Inflammatory macrophage treated with lipopolysaccharide for 1 hour (primary cell): ENCODE data around the gene GOLGA6A.
A peak's percentile ranks its signal among the peaks of the same experiment; 100 is the strongest.

ENCODE experiments used
- DNase-seq, 2 donors: peaks; one replicate each; pipeline ENCODE4 v3.0.0-alpha.2; 2020 to 2022

The GOLGA6A gene

DNA sequence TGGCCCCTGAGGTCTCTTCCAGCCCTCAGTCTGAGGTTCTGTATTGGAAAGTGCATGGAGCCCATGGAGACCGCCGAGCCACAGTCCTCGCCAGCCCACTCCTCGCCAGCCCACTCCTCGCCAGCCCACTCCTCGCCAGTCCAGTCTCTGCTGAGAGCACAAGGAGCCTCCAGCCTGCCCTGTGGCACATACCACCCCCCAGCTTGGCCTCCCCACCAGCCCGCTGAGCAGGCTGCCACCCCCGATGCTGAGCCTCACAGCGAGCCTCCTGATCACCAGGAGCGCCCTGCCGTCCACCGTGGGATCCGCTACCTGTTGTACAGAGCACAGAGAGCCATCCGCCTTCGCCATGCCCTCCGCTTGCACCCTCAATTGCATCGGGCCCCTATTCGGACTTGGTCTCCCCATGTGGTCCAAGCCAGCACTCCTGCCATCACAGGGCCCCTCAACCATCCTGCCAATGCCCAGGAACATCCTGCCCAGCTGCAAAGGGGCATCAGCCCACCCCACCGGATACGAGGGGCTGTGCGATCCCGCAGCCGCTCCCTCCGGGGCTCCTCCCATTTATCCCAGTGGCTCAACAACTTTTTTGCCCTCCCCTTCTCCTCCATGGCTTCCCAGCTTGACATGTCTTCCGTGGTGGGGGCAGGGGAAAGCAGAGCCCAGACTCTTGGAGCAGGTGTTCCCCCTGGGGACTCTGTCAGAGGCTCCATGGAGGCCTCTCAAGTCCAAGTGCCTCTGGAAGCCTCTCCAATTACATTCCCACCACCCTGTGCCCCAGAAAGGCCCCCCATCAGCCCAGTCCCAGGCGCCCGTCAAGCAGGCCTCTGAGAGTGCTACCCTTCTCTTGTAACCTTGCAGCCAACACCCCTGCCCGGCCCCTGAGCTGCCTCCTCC lies 47.0 kb downstream of the GOLGA6A start:
- DNase-seq: no peak

DNA sequence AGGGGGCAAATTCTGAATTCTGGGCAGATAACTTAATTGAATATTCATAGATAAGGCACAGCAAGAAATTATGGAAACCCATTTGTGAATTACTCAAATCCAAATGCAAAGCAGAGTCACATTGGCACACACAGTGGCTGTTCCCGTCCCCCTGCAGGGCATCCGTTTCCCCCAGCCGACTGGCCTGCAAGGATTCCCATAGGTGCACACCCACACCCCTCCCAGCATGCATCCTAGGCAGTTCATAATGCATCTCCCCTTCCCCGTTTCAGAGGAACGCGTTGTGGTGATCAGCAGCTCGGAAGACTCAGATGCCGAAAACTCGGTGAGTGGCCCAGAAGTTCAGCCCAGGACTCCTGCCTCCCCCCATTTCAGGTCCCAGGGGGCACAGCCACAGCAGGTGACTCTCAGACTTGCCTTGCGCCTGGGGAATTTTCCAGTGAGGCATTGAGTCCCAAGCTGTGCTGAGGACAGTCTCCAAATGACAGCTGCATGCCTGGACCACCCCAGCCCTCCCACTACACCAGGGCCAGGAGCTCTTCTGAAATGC lies 48.1 kb downstream of the GOLGA6A start:
- no peak for DNase-seq

DNA sequence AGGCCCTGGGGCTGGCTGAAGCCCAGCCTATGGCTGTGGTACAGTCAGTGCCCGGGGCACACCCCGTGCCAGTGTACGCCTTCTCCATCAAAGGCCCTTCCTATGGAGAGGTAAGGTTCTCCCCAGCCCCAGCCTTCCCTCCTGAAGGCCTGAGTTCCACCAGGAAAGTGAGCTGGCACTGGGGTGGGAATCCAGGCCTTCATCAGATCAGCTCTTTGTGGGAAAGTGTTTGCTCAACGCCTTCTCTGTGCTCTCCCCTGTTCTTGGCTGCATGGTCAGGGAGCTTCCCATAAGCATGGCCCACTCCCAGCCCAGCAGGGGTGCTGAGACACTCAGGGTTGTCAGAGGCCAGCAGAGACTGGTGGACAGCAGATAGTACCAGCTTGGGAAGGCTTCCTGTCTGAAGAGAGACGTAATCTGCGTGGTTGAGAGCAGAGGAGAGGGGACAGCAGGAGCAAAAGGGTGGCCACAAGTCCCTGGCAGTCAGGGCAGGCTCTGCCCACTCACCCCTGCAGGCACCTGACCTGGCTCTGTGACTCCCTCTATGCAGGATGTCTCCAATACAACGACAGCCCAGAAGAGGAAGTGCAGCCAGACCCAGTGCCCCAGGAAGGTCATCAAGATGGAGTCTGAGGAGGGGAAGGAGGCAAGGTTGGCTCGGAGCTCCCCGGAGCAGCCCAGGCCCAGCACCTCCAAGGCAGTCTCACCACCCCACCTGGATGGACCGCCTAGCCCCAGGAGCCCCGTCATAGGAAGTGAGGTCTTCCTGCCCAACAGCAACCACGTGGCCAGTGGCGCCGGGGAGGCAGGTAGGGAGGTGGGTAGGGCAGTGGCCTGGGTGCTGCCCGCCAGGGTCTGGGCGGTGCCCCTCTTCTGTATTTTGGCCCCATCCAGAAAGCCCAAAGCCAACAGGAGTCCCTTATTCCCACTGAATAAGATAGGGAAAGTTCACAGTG lies 49.5 kb downstream of the GOLGA6A start:
- DNase-seq: peak; percentile 19 to 56

DNA sequence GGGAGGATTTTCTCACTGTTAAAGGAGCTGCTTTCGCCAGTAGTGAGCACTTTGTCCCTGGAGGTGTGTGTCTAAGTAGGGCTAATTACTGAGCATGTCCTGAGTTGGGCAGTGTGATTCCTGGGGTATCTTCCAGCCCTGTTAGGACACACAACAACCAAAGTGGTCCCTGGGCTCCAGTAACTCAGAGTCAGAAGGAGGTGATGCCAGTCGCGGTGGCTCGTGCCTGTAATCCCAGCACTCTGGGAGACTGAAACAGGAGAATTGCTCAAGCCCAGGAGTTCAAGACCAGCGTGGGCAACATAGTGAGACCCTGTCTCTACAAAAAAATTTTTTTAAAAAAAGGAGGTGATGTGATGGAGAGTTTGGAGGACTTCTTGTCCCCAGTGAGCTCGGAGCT lies 50.3 kb downstream of the GOLGA6A start:
- no peak for DNase-seq

DNA sequence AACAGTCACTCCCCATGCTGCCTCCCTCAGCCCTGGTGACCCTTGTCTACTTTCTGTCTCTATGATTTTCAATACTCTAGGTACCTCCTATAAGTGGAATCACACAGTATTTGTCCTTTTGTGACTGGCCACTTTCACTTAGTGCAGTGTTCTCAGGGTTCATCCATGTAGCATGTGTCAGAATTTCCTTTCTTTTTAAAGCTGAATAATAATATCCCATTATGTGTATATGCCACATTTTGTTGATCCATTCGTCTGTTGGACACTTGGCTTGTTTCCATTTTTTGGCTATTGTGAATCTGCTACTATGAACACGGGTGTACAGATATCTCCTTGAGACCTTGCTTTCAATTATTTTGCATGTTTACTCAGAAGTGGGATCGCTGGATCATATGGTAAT lies 53.7 kb downstream of the GOLGA6A start:
- DNase-seq: no peak

DNA sequence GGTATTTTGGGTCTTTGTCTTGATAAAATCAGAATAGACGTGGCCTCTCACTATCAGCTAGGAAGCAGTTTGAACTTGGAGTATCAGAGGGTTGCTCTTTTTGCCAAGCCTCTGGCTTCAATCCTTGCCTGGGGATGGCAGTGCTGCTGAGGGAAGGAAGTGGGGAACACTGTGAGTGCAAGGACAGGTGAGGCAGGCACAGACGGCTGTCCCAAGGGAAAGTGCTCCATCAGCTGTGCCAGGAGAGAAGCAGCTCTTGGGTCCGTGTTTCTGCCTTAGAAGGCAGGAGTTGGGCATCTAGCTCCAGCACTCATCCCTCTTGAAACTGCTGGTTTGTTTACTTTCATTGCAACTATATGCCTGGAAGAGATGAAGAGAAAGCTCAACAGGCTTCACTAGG lies 54.7 kb downstream of the GOLGA6A start:
- no peak for DNase-seq

DNA sequence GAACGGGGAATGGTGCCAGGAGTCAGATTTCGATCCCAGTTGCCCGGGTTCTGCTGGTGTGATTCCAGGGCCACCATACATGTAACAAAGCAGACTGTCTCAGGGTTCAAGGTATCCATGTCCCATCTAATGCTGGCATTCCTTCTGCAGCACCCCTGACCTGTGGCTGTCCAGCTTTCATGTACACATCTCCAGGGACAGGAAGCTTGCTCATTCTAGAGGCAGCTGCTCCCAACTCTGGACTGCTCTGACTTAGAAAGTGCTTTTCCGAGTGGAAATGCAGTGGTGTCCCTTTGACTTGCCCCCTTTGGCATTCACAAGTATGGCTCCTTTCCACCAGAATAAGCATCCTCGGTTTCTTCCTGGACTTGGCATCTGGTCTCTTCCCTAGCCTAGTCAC lies 56.9 kb downstream of the GOLGA6A start:
- no peak for DNase-seq

DNA sequence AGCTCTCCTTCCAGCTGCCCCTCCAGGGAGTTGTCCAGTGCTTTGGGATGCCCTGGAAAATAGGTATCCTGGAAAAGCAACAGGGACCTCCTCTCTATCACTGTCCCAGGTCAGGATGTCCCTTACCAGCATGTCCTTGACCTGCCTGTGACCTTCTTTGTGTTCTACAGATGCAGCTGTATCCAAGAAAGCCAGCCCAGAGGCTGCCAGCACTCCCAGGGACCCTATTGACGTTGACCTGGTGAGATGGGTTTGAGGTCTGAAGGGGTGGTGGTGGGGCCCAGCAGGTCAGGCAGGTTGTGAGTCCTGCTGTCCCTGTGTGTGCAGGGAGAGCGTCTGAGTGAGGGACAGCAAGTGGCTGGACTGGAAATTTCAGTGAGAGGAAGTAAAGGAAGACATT lies 57.7 kb downstream of the GOLGA6A start:
- no peak for DNase-seq

DNA sequence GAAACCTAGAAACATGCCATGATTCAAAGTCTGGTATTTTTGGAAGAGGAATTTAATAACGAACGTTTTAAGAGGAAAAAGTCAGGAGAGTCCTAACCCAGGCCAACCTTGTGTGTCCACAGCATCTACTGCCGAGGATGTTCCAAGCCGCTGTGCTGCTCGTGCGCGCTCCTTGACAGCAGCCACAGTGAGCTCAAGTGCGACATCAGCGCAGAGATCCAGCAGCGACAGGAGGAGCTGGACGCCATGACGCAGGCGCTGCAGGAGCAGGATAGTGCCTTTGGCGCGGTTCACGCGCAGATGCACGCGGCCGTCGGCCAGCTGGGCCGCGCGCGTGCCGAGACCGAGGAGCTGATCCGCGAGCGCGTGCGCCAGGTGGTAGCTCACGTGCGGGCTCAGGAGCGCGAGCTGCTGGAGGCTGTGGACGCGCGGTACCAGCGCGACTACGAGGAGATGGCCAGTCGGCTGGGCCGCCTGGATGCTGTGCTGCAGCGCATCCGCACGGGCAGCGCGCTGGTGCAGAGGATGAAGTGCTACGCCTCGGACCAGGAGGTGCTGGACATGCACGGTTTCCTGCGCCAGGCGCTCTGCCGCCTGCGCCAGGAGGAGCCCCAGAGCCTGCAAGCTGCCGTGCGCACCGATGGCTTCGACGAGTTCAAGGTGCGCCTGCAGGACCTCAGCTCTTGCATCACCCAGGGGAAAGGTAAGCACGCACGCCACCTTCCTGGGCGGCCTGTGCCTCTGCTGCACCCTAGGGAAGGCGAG lies 59.5 kb downstream of the GOLGA6A start:
- no peak for DNase-seq
